Spleen (tissue), 13 donors: ENCODE results near the gene RBM24. TPM values are rescaled to one million over a fixed set of nuclear protein-coding genes. Genes with fewer than 3 reads are reported as not detected.

ENCODE experiments used
- DNase-seq: peaks from one replicate; pipeline ENCODE4 v3.0.0-alpha.2; 2020
- H3K27ac ChIP-seq, 8 donors: fragments of 200-600 bp; sonication (generic) in 7 of 8; 1 replicate in 4 of 8; 2 replicates in 4 of 8; pipeline versions ENCODE4 v1.5.0 to v1.8.0; 2016 to 2021; ENCODE audit warnings: inconsistent platforms in 4 of 8, mild to moderate bottlenecking in 4 of 8, moderate library complexity in 1 of 8
- H3K27me3 ChIP-seq, 7 donors: fragments of 200-600 bp; sonication (generic) in 6 of 7; replicated peaks in 1 of 7; 1 replicate in 4 of 7; 2 replicates in 3 of 7; pipeline versions ENCODE4 v1.5.0 to v1.8.0; 2016 to 2021; ENCODE audit warnings: inconsistent platforms in 3 of 7, mild to moderate bottlenecking in 1 of 7
- H3K36me3 ChIP-seq, 6 donors: fragments of 200-600 bp; sonication (generic) in 5 of 6; 1 replicate in 4 of 6; 2 replicates in 2 of 6; pipeline versions ENCODE4 v1.5.0 to v1.8.0; 2016 to 2021; ENCODE audit warnings: inconsistent platforms in 2 of 6
- H3K4me1 ChIP-seq, 6 donors: fragments of 200-600 bp; sonication (generic) in 5 of 6; 1 replicate in 3 of 6; 2 replicates in 3 of 6; pipeline versions ENCODE4 v1.5.0 to v1.8.0; 2016 to 2021; ENCODE audit warnings: inconsistent platforms in 3 of 6
- H3K4me3 ChIP-seq, 8 donors: fragments of 200-600 bp; sonication (generic) in 7 of 8; 1 replicate in 4 of 8; 2 replicates in 4 of 8; pipeline versions ENCODE4 v1.5.0 to v1.8.0; 2016 to 2021; ENCODE audit warnings: inconsistent platforms in 4 of 8, mild to moderate bottlenecking in 4 of 8, moderate library complexity in 2 of 8
- H3K9me3 ChIP-seq, 8 donors: fragments of 200-600 bp; sonication (generic) in 7 of 8; 1 replicate in 4 of 8; 2 replicates in 4 of 8; pipeline versions ENCODE4 v1.5.0 to v1.8.0; 2016 to 2021; ENCODE audit warnings: inconsistent platforms in 4 of 8
- CTCF ChIP-seq, 11 experiments: fragments of 200-600 bp in 7 of 11; fragments of 450-650 bp in 4 of 11; sonication (generic) in 4 of 11; IDR thresholded peaks in 8 of 11; conservative IDR thresholded peaks in 3 of 11; 1 replicate in 7 of 11; 2 replicates in 4 of 11; pipeline versions ENCODE4 v1.4.0 to v1.8.0; 2016 to 2021; ENCODE audit warnings: antibody characterized with exemption in 11 of 11, inconsistent platforms in 4 of 11, mild to moderate bottlenecking in 1 of 11
- POLR2A ChIP-seq, 3 donors: fragments of 450-650 bp; IDR thresholded peaks; one replicate each; pipeline ENCODE4 v1.5.1; 2017; ENCODE audit warnings: antibody characterized with exemption in 3 of 3, mild to moderate bottlenecking in 1 of 3
- POLR2AphosphoS5 ChIP-seq, 3 donors: sonication (generic); formaldehyde crosslinking; IDR thresholded peaks; one replicate each; pipeline ENCODE4 v1.5.1; 2017; ENCODE audit warnings: antibody characterized with exemption in 3 of 3
- WGBS, 5 donors: extraction: QIAGEN DNeasy Blood & Tissue Kit in 3 of 5; methylation state at CpG; one replicate each; pipeline versions ENCODE4 v1.1.5 to v1.1.7; 2013 to 2018; 5-methylcytosine and 5-hydroxymethylcytosine counted together
- intact Hi-C: fragments of 100-400 bp; cut with DNase I; formaldehyde crosslinking; loops from one replicate; pipeline ENCODE4 v1.15.0; 2023; ENCODE audit warnings: low total_unique reads
- long read RNA-seq, 2 donors: transcript quantifications; one replicate each; lab custom pipeline, GENCODE V29; 2026
- polyA plus RNA-seq, 3 donors: library from polyadenylated mRNA; stranded (reverse); fragments of 200-250 nt; gene quantifications; one replicate each; pipeline ENCODE4 v1.2.1, GENCODE V29; 2013
- total RNA-seq, 7 donors: library from RNA; depleted of rRNA in 3 of 7; stranded (reverse); fragments of >200 nt in 3 of 7; fragmentation: NEBNext Ultra II Directional in 4 of 7; extraction: Animal tissue kit (Norgen Biotek cat#: 25700) in 4 of 7; gene quantifications; one replicate each; pipeline versions ENCODE4 v1.1.0 to v1.2.1, GENCODE V29; 2016 to 2021
- donor health status: healthy with polysubstance abuse.
- donor health status: DM: no; HTN: no; CAD: no; lungs with moderate emphysema.
- donor health status: DM: no; HTN: no; CAD: no.
- donor health status: Bipolar disorder and iron deficiency.
- donor health status: healthy.
- donor health status: DM: no; HTN: no; CAD: no.
- donor health status: DM: yes; HTN: yes; CAD: no.

The RBM24 gene
- 1 to 10 TPM in 3 of 7 donors, under 1 TPM in 4; 0.33 to 1.8 (median 0.68) TPM for total RNA-seq
- 1 to 10 TPM in 1 of 3 donors, under 1 TPM in 2; 0.76 to 1.3 (median 0.99) TPM for polyA plus RNA-seq
- long read RNA-seq, donor 1 = 0 reads
- long read RNA-seq, donor 2, partial matches to known transcripts = 0 of 1 reads
- long read RNA-seq, donor 2, other reads (novel, unspliced or antisense) = 0 of 1 reads

- no peak for DNase-seq
- H3K4me3 ChIP-seq = peak within 1 kb of the TSS; percentile 22 to 70 (median 47)
- peaks cover 4 to 22% (median 19%) of the 10 kb centered on the region in 6 donors for H3K4me1 ChIP-seq
- WGBS, 5 donors = 1 to 4% (median 2%) methylated on average over 18 to 46 of the region's 46 CpGs
- peak within 1 kb of the TSS in 3 of 8 donors; percentile 15 to 37 (median 34) for H3K27ac ChIP-seq
- intact Hi-C loops = no loop called here
- H3K9me3 ChIP-seq = no peaks in the 10 kb centered on the region
- TF ChIP-seq POLR2AphosphoS5 (IDR thresholded peaks at IDR 0.05) (no peak), CTCF (IDR thresholded peaks at IDR 0.05 in 8 of 11, conservative IDR thresholded peaks at IDR 0.05 in 3 of 11) (no peak), POLR2A (IDR thresholded peaks at IDR 0.05) (no peak)
- H3K27me3 ChIP-seq = peaks cover 0 to 82% (median 24%) of the 10 kb centered on the region in 7 donors
- no peaks in the 10 kb centered on the region for H3K36me3 ChIP-seq
Measured at GRCh38 chr6:17281100-17281496, at the start of gene RBM24. TSS of gene RBM24 (plus strand) at chr6:17281361. CDS start at chr6:17281582, 221 bp downstream.

- no peak overlapping the region for H3K27ac ChIP-seq
- TF ChIP-seq POLR2AphosphoS5 (IDR thresholded peaks at IDR 0.05) = no peak
- no peak for DNase-seq
- 77 to 94% (median 80%) methylated on average over 2 of the region's 2 CpGs for WGBS, 5 donors
- intact Hi-C loops = no loop called here
- H3K4me1 ChIP-seq = no peaks in the 10 kb centered on the region
- H3K9me3 ChIP-seq = no peaks in the 10 kb centered on the region
- H3K36me3 ChIP-seq = no peaks in the 10 kb centered on the region
- no peak overlapping the region for H3K4me3 ChIP-seq
- H3K27me3 ChIP-seq = peaks cover 0 to 4% (median 0%) of the 10 kb centered on the region in 7 donors
Measured at GRCh38 chr6:17233531-17233930, 47.6 kb upstream of the RBM24 start.

- no peak overlapping the region for H3K27ac ChIP-seq
- WGBS, 5 donors = 88 to 100% (median 94%) methylated on average over 2 of the region's 2 CpGs
- no peak for DNase-seq
- peaks cover 0 to 6% (median 0%) of the 10 kb centered on the region in 7 donors for H3K27me3 ChIP-seq
- H3K4me1 ChIP-seq = no peaks in the 10 kb centered on the region
- H3K36me3 ChIP-seq = no peaks in the 10 kb centered on the region
- peaks cover 0 to 10% (median 2%) of the 10 kb centered on the region in 8 donors for H3K9me3 ChIP-seq
- no peak overlapping the region for H3K4me3 ChIP-seq
- TF ChIP-seq POLR2AphosphoS5 (IDR thresholded peaks at IDR 0.05) (no peak), POLR2A (IDR thresholded peaks at IDR 0.05) (no peak), CTCF (IDR thresholded peaks at IDR 0.05 in 8 of 11, conservative IDR thresholded peaks at IDR 0.05 in 3 of 11) (no peak)
- intact Hi-C loops = no loop called here
Measured at GRCh38 chr6:17237246-17237645, 43.9 kb upstream of the RBM24 start.

- Histone ChIP-seq H3K27ac (no peak overlapping the region), H3K4me1 (no peaks in the 10 kb centered on the region), H3K36me3 (no peaks in the 10 kb centered on the region), H3K9me3 (peaks cover 0 to 10% (median 2%) of the 10 kb centered on the region in 8 donors), H3K4me3 (no peak overlapping the region), H3K27me3 (peaks cover 0 to 14% (median 0%) of the 10 kb centered on the region in 7 donors)
- intact Hi-C loops = no loop called here
- TF ChIP-seq POLR2AphosphoS5 (IDR thresholded peaks at IDR 0.05) (no peak), POLR2A (IDR thresholded peaks at IDR 0.05) (no peak), CTCF (IDR thresholded peaks at IDR 0.05 in 8 of 11, conservative IDR thresholded peaks at IDR 0.05 in 3 of 11) (no peak)
- 84 to 95% (median 92%) methylated on average over 4 of the region's 4 CpGs for WGBS, 5 donors
- DNase-seq = no peak
Measured at GRCh38 chr6:17239260-17239659, 41.9 kb upstream of the RBM24 start.
